Measurements from ENCODE around the gene SAMD5. TPM values are rescaled to one million over a fixed set of nuclear protein-coding genes. Genes with fewer than 3 reads are reported as not detected.

The SAMD5 gene
- total and polyA plus RNA-seq, 2 of the 8 experiments (the other 6 are each of a cell fraction or from before 2014, with no cell fraction given) = 0.02 to 0.04 TPM

GRCh38 chr6:147586044-147586443 is 77.6 kb downstream of the SAMD5 start:
- H2AK5ac ChIP-seq (ENCODE audit: low read depth, low read length) = no peak overlapping the region
- no peak overlapping the region for H3K9ac ChIP-seq (replicated peaks in 1 of 4; ENCODE audit: extremely low read depth in 1 of 4, low read depth in 3 of 4, low read length in 3 of 4)
- H4K8ac ChIP-seq (ENCODE audit: extremely low read depth, insufficient read depth, low read length) = no peak overlapping the region
- no peak overlapping the region for H3K4ac ChIP-seq (replicated peaks; ENCODE audit: insufficient read length, low read depth, low read length)
- no peaks in the 10 kb centered on the region for H3K27me3 ChIP-seq (replicated peaks in 1 of 4; ENCODE audit: control insufficient read depth in 3 of 4, extremely low read depth in 1 of 4, insufficient read depth in 3 of 4, low read length in 3 of 4)
- H3K79me2 ChIP-seq (ENCODE audit: control insufficient read depth in 1 of 2, insufficient read depth in 2 of 2, low read length in 2 of 2) = no peaks in the 10 kb centered on the region
- H3K79me1 ChIP-seq (ENCODE audit: low read depth, low read length) = no peaks in the 10 kb centered on the region
- H2AFZ ChIP-seq (ENCODE audit: low read length) = no peak overlapping the region
- H3K56ac ChIP-seq (replicated peaks; ENCODE audit: insufficient read length, low read depth, low read length) = no peak overlapping the region
- POLR2A ChIA-PET (ENCODE audit: partially characterized antibody) = no interaction called here
- H3K14ac ChIP-seq (ENCODE audit: insufficient read length) = no peak overlapping the region
- no peak for DNase-seq (ENCODE audit: low read depth in 1 of 2, low spot score in 2 of 2)
- H3K23me2 ChIP-seq (ENCODE audit: low read depth, low read length) = no peaks in the 10 kb centered on the region; the same call in 1 of the 2 replicates
- no peaks in the 10 kb centered on the region for H3K9me3 ChIP-seq (ENCODE audit: insufficient read depth in 2 of 2, low read depth in 1 of 2, low read length in 1 of 2)
- H4K20me1 ChIP-seq (replicated peaks in 1 of 2; ENCODE audit: control insufficient read depth in 1 of 2, insufficient read depth in 2 of 2, low read length in 2 of 2) = no peaks in the 10 kb centered on the region
- no peak overlapping the region for H2BK5ac ChIP-seq (ENCODE audit: low read depth, low read length)
- H3K18ac ChIP-seq (ENCODE audit: extremely low read depth, low read length) = no peak overlapping the region
- H2BK12ac ChIP-seq (ENCODE audit: low read depth, low read length) = no peak overlapping the region
- 77% methylated on average over 4 of the region's 4 CpGs; no CpG with 5 or more reads in 1 of the 2 experiments for WGBS, 2 experiments (ENCODE audit: extremely low coverage in 1 of 2, insufficient coverage in 1 of 2, insufficient read length in 1 of 2, insufficient replicate concordance in 2 of 2, low coverage in 1 of 2, low lambda C conversion rate in 2 of 2, missing lambda C conversion rate in 1 of 2)
- no peaks in the 10 kb centered on the region for H3K4me1 ChIP-seq (replicated peaks in 1 of 4; ENCODE audit: control insufficient read depth in 3 of 4, insufficient read depth in 4 of 4, low read length in 3 of 4)
- no peak overlapping the region for H4K5ac ChIP-seq (ENCODE audit: insufficient read length, low read depth, low read length)
- TF ChIP-seq RBBP5 (IDR thresholded peaks at IDR 0.05; ENCODE audit: borderline replicate concordance, low read depth, low read length) (no peak), CHD2 (IDR thresholded peaks at IDR 0.05; ENCODE audit: low read length) (no peak), CTBP2 (IDR thresholded peaks at IDR 0.05; ENCODE audit: borderline replicate concordance, insufficient read depth, insufficient read length, low read length) (no peak), EZH2 (IDR thresholded peaks at IDR 0.05; ENCODE audit: low read depth, low read length, severe bottlenecking) (no peak), KDM5A (IDR thresholded peaks at IDR 0.05; ENCODE audit: low read length) (no peak), EGR1 (IDR thresholded peaks at IDR 0.05; ENCODE audit: borderline replicate concordance, low read depth, low read length) (no peak), ASH2L (IDR thresholded peaks at IDR 0.05; ENCODE audit: low read length) (no peak), CBX5 (IDR thresholded peaks at IDR 0.05; ENCODE audit: low read depth, low read length) (no peak), FOSL1 (IDR thresholded peaks at IDR 0.05; ENCODE audit: insufficient read depth, low read depth, low read length) (no peak), EP300 (IDR thresholded peaks at IDR 0.05; ENCODE audit: borderline replicate concordance in 1 of 2, low read depth in 2 of 2, low read length in 2 of 2) (no peak), NANOG (IDR thresholded peaks at IDR 0.05; ENCODE audit: insufficient read depth, low read depth, low read length, poor library complexity, severe bottlenecking) (no peak)
- FAIRE-seq = no peak
- no peak overlapping the region for H3K27ac ChIP-seq (ENCODE audit: low read depth, low read length)
- H2BK120ac ChIP-seq (replicated peaks; ENCODE audit: low read depth, low read length) = no peak overlapping the region
- H3K4me3 ChIP-seq (ENCODE audit: extremely low read depth in 1 of 4, insufficient read depth in 2 of 4, low read depth in 3 of 4, low read length in 4 of 4) = no peak overlapping the region
- H3K23ac ChIP-seq (ENCODE audit: insufficient read length) = no peak overlapping the region
- H4K91ac ChIP-seq (replicated peaks; ENCODE audit: insufficient read length, low read length) = no peak overlapping the region
- H2BK15ac ChIP-seq (ENCODE audit: low read length) = no peak overlapping the region
- CTCF ChIA-PET (ENCODE audit: partially characterized antibody) = interaction anchor here (0.6 to 1.0 kb wide), 2 partner anchors 10 to 1166 kb away, joined by 3 to 4 read pairs; no protein-coding TSS in a partner anchor
- H2BK20ac ChIP-seq (ENCODE audit: low read length) = no peak overlapping the region
- H3K36me3 ChIP-seq (ENCODE audit: control insufficient read depth in 2 of 4, insufficient read depth in 4 of 4, low read length in 3 of 4) = no peaks in the 10 kb centered on the region
- H3K4me2 ChIP-seq (ENCODE audit: insufficient read depth in 1 of 2, low read depth in 2 of 2, low read length in 2 of 2) = no peak overlapping the region

Data from H1 (cell line).